NCI-H146 (cell line): Measurements from ENCODE around the gene GPAT3.
A peak's percentile ranks its signal among the peaks of the same experiment; 100 is the strongest.
"Not testable (repeated sequence)": the region's sequence is repeated elsewhere in the genome, so short reads cannot be mapped to it uniquely, and the experiment has no call there.

ENCODE experiments used
- DNase-seq: peaks from one replicate; lab custom pipeline; 2025; lab: John Stamatoyannopoulos, UW

GPAT3 gene

DNA sequence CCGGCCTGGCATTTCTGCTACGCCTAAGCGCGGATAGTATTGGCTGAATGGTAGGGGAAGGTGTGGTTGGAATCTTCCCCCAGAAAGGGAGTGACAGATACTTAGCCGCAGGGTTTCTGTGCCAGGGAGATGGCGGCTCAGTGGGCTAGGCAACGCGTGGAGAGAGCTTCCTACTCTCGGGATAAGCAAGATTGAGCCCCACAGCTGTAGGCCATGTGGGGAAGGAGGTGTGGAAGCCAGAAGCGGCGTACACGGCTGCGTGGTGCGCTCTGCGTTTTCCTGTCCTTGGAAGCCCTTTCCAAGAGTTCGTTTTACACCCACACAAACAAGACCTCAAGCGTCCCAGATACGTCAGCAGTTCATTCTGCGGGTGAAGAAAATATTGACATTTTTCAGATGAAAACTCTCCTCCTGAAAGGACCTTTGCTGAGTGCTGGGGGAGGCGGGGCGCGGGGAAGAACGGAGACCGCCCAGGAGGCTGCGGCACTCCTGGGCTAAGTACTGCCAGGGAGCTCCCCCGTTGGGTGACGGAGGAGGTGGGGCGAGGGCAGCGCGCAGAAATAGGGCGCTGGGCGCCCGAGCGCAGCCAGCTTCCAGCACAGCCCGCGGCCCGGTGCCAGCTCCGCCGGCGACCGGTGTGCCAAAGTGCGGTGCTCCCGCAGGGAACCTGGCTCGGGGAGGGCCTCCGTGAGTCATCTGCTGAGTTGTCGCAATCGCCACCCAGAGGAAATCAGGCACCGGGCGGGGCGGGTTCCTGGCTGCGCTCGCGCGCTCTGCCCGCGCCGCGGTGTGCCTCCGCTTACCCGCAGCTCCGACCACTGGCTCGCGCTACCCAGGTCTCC is at the start of gene GPAT3:
GPAT3 (plus strand) TSS at position 589 of the 842 bp plus-strand sequence. CDS start 515 bp downstream, outside the sequence.
- DNase-seq: peak; percentile 6

DNA sequence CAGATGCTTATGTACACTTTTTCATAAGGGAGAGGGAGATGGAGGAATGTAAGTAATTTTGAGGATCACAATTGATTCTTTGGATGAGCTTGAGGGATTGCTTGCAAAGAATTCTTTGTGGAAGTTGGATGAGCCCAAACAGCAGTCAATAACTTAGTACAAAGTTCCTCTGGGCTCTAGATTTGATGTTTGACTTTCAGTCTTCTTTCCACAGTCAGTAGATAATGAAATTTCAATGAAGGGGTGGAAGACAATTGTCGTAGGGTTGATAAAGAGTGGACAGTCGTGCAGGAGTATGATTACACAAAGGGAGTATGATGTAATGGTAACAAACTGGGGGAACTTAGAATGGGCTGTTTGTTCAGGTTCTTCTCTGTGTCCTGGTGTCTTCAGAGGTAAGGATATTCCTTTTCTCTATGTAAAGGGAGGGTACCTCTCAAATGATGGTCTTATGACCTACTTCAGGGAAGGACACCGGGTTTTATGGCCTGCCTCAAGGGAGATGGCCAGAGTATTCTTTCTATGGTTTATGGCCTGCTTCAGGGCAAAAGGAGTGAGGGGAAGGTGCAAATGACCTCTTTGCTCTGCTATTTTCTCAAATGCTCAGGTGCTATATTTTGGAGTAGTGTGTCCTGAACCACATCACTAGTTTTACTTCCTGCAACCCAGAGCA is 49.3 kb upstream of the GPAT3 start:
- no peak for DNase-seq

DNA sequence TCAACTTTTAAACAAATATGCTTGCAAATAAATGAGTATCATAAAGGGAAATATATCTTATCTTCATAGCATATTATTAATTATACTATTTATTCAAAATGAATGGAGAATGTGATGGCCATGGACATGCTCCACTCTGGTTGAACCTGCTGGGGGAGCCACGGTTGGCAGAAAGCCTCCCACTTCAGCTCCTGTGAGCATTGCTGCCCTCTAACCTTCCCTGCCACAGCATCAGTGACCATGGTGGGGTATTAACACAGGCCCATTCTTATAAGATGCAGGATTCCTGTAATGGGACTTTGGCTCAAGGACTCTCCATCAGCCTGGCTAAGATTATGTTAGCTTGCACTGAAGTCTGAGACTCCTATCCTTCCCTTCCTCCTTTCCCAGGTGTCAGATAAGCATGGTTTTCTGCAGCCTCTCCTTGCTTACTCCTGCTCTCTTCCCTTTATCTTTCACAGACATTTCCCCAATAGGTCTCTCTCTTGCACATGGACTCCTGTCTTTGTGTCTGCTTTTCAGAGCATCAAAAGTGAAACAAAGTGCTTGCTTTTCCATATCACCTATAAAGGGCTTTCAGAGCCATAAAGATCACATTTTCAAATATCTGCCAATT is 46.1 kb upstream of the GPAT3 start:
- no peak for DNase-seq

- DNase-seq: no peak
These were observed 44.9 kb upstream of the GPAT3 start for GRCh38 chr4:83490876-83491450.

GRCh38 chr4:83496085-83496917 is 39.6 kb upstream of the GPAT3 start:
- not testable (repeated sequence) for DNase-seq

GRCh38 chr4:83498187-83498586 is 37.7 kb upstream of the GPAT3 start:
- no peak for DNase-seq

DNA sequence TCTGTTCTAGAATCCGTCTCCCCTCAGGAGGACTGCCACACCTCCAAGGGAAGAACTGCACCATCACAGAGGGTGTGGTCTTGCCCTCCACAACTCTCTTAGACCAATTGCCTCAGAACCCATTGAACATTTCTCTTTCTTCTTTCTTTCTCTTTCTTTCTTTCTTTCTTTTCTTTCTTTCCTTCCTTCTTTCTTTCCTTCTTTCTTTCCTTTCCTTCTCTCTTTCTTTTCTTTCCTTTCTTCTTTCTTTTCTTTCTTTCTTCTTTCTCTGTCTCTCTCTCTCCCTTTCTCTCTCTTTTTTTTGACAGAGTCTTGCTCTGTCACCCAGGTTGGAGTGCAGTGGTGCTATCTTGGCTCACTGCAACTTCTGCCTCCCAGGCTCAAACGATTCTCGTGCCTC is 34.2 kb upstream of the GPAT3 start:
- DNase-seq: not testable (repeated sequence)

- DNase-seq: no peak
These were observed 31.9 kb upstream of the GPAT3 start for GRCh38 chr4:83503974-83504373.

- no peak for DNase-seq
These were observed 31.4 kb upstream of the GPAT3 start for GRCh38 chr4:83504503-83504902.

- no peak for DNase-seq
These were observed 30.9 kb upstream of the GPAT3 start for GRCh38 chr4:83504996-83505395.

GRCh38 chr4:83509156-83509585 is 26.7 kb upstream of the GPAT3 start:
- peak; percentile 1 for DNase-seq

GRCh38 chr4:83510442-83510841 is 25.5 kb upstream of the GPAT3 start:
- no peak for DNase-seq

DNA sequence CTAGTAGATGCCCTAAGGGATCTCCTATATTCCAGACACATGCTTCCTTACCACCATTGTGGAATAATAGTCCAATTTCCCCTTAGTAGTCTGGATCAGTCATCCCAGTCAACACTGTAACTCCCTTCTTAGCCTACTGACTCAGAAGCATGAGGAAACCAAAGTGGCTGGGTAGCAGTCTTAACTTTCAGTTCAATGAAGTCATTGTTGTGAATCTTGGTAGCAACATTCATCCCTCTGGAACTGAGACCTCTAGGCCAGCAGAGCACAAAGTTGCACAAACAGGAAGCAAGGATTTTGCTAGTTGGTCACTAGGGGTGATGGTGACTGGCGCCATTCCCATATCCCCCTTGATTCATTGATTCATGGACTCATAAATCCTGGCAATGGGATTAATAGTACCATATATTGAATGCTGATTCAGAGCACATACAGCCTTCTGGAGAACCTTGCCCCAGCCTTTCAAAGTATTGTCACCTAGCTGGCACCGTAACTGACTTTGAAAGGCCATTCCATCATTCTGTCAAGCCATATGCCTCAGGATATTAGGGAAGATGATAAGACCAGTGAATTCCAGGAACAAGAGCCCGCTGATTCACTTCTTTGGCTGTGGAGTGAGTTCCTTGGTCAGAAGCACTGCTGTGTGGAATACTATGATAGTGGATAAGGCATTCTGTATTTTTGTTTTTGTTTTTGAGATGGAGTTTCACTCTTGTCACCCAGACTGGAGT is 19.7 kb upstream of the GPAT3 start:
- no peak for DNase-seq

DNA sequence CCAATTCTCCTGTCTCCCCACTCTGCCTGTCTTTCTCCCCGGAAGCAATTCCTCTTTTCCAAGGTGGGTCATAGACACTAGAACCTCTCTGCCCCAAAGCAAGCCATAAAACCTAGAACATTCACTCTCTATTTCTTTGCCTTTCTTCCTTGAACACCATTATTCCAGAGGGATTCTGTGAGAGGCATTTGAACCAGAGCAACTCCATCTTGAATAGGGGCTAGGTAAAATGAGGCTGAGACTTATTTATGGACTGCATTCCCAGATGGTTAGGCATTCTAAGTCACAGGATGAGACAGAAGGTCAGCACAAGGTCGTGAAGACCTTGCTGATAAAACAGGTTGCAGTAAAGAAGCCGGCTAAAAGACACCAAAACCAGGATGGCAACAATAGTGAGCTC is 13.7 kb upstream of the GPAT3 start:
- DNase-seq: no peak

- DNase-seq: no peak
These were observed 8.2 kb upstream of the GPAT3 start for GRCh38 chr4:83527671-83528070.

- DNase-seq: no peak
These were observed 709 bp downstream of the GPAT3 start for GRCh38 chr4:83536362-83537272.

DNA sequence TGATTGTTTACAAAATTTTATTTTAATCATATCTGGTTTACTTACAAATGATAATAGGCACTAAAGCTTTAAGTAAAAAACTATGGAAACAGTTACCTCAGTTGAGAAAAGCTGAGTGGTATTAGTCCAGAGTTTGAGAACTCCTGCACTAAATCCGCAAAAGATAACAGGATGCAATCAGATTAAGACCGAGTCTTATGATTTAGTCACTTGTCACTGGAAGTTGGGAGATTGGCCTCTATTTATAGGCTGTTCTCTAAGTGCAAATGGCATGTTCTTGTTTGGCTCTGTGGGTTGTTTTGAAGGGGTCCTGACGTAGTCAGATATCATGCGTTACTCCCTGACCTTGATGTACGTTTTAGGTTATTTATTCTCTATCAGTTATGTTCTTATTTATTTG is 6.3 kb downstream of the GPAT3 start:
- DNase-seq: no peak

- no peak for DNase-seq
These were observed 10.9 kb downstream of the GPAT3 start for GRCh38 chr4:83546786-83547185.

GRCh38 chr4:83548151-83548905 is 12.4 kb downstream of the GPAT3 start:
- peak; percentile 0 for DNase-seq
